GM13977 (cell line): ENCODE results near the gene CYB5R3.

Experiments
- DNase-seq: peaks from one replicate; pipeline ENCODE4 v3.0.0; 2012; ENCODE audit warnings: low spot score
- CTCF ChIP-seq: IDR thresholded peaks from 2 replicates; pipeline ENCODE4 v1.5.1; 2012; ENCODE audit warnings: mild to moderate bottlenecking, control low read depth; ENCODE audit not compliant: insufficient read depth; ENCODE audit errors: extremely low read depth, missing control alignments
- in situ Hi-C: fragments of 300-500 bp; cut with MboI; formaldehyde crosslinking; loops from one replicate; pipeline ENCODE4 v1.12.0; 2022; ENCODE audit warnings: low sequenced_read_pairs, low pct_unique_long_range_greater_than_20kb, mixed read lengths, inconsistent platforms; ENCODE audit not compliant: unreplicated experiment

The CYB5R3 gene

GRCh38 chr22:42692239-42693054, 43.3 kb upstream of the CYB5R3 start:
- TF ChIP-seq CTCF = peak; percentile 46
- in situ Hi-C loops = no loop called here
- DNase-seq = peak; percentile 69

- TF ChIP-seq CTCF = no peak
- DNase-seq = no peak
- in situ Hi-C loops = no loop called here
Measured at GRCh38 chr22:42691440-42691839, 42.2 kb upstream of the CYB5R3 start.

DNA sequence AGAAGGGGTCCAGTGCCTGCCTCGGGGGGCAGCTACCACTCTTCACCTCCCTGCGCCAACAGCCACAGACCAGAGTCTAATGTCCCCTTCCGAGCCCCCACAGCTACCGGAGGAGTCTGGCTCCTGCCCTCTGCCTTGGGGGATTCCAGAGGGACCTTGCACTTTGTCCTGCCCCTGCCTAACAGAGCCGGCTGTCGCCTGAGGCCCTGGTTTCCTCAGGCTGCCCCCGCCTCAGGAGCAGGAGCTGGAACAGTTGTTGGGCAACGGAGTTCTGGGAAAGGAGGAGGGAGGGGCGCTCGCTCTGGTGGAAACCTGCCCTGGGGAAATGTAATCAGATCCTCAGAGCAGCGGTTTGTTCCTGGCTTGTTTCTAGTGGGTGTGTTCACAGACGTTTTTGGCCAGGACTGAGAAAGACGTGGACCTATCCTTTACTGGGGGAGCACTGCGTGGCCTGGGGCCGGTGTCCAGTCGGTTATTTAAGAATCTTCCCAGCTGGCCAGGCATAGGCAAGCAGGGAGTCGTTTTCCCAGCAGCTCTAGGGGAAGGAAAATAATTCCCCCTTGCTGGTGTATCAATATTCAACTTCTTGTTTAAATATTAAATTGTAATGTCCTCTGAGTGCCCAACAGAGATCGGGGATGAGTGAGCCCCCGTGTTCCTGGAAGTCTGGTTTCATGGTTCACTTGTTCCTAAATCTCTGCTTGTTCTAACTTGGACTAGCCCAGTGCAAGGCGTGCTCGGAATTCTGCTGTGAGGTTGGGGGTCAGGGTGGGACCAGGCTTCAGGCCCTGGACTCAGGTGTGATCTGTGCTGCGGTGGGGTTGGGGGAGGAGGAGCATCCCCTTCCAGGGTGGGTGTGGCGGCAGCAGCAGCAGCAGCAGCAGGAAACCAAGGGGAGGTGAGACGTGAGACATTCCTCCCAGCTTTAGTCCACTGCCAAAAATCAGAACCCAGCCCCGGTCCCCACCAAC, 39.3 kb upstream of the CYB5R3 start:
- in situ Hi-C loops = no loop called here
- no peak for TF ChIP-seq CTCF
- no peak for DNase-seq

DNA sequence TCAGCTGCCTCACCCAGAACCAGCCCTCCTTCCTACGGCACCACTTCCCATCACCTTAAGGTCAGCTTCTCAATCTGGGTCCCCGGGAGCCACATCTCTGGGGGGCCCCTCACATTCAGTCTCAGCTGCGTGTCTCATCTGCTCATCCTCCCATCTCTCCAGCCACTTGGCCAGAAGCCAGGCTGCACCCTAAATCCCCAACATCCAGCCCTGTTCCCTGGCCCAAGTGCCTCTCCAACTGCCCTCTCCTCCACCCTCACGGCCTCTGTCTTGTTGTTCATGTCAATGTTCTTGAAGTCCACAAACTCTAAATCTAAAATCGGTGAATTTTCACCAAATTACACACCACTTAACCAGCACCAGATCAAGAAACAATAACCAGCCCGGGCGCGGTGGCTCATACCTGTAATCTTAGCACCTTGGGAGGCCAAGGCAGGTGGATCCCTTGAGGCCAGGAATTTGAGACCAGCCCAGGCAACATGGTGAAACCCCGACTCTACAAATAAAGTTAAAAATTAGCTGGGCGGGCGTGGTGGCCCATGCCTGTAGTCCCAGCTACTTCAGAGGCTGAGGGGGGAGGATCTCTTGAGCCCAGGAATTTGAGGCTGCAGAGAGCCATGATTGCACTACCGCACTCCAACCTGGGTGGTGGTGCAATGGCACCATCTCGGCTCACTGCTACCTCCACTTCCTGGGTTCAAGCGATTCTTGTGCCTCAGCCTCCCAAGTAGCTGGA, 37.7 kb upstream of the CYB5R3 start:
- in situ Hi-C loops = no loop called here
- no peak for TF ChIP-seq CTCF
- no peak for DNase-seq

- no peak for DNase-seq
- TF ChIP-seq CTCF = no peak
- in situ Hi-C loops = no loop called here
Measured at GRCh38 chr22:42685941-42686653, 36.9 kb upstream of the CYB5R3 start.
